Panc1 (cell line): ENCODE data around the gene CFAP119.

ENCODE experiments used
- POLR2AphosphoS5 ChIP-seq: IDR thresholded peaks from 2 replicates; pipeline ENCODE4 v1.6.1; 2012; ENCODE audit warnings: mild to moderate bottlenecking, low read depth, low read length, moderate library complexity
- TCF7L2 ChIP-seq: IDR thresholded peaks from 2 replicates; pipeline ENCODE4 v1.6.1; 2011; ENCODE audit warnings: mild to moderate bottlenecking, low read depth, low read length, inconsistent platforms
- TF ChIP-seq, protein P1 (sequence below): fragments of 450-650 bp; IDR thresholded peaks from 2 replicates; pipeline ENCODE4 v1.5.1; 2017; ENCODE audit warnings: mild to moderate bottlenecking
- TF ChIP-seq, protein P2 (sequence below), 2 experiments: IDR thresholded peaks; 2 replicates each; pipeline ENCODE4 v1.6.1; 2011 to 2012; ENCODE audit warnings: low read depth in 2 of 2, control low read depth in 1 of 2, low read length in 1 of 2, mild to moderate bottlenecking in 1 of 2, moderate library complexity in 1 of 2; ENCODE audit not compliant: insufficient read depth in 1 of 2

DNA sequence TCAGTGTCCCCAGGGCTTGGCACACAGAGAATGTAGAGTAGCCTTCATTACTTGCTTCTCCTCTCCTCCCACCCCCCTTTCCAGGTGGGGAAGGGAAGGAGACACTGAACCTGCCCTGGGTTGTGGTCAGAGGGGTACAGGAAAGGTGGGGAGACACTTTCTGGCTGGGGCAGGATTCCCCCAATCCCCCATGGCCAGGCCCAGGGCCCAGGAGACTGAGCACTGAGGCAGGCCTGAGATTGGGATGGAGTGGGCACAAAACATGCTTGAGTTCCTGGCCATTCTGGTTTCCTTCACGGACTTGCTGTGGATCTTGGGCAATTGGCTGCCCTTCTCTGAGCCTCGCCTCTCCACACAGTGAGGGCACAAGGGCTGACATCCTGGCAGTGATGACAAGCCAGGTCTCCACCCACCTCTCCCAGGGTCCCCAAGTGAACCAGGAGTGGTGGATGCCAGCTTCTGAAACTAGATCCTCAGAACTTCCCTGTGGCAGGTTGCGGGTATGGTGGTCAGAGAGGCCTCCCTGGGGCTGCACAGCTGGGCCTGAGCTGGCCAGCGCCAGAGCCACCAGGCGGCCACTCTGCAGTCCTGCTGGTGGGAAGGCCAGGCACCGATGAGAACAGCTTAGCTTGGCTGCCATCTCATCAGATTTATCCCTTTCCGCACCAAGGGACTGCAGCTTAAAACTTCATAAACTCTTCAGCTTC is 15.9 kb upstream of the CFAP119 start:
- TF ChIP-seq, protein P1, sequence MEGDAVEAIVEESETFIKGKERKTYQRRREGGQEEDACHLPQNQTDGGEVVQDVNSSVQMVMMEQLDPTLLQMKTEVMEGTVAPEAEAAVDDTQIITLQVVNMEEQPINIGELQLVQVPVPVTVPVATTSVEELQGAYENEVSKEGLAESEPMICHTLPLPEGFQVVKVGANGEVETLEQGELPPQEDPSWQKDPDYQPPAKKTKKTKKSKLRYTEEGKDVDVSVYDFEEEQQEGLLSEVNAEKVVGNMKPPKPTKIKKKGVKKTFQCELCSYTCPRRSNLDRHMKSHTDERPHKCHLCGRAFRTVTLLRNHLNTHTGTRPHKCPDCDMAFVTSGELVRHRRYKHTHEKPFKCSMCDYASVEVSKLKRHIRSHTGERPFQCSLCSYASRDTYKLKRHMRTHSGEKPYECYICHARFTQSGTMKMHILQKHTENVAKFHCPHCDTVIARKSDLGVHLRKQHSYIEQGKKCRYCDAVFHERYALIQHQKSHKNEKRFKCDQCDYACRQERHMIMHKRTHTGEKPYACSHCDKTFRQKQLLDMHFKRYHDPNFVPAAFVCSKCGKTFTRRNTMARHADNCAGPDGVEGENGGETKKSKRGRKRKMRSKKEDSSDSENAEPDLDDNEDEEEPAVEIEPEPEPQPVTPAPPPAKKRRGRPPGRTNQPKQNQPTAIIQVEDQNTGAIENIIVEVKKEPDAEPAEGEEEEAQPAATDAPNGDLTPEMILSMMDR, result no peak
- TF ChIP-seq POLR2AphosphoS5, result no peak; the same call in 1 of the 2 replicates
- TF ChIP-seq, protein P2, sequence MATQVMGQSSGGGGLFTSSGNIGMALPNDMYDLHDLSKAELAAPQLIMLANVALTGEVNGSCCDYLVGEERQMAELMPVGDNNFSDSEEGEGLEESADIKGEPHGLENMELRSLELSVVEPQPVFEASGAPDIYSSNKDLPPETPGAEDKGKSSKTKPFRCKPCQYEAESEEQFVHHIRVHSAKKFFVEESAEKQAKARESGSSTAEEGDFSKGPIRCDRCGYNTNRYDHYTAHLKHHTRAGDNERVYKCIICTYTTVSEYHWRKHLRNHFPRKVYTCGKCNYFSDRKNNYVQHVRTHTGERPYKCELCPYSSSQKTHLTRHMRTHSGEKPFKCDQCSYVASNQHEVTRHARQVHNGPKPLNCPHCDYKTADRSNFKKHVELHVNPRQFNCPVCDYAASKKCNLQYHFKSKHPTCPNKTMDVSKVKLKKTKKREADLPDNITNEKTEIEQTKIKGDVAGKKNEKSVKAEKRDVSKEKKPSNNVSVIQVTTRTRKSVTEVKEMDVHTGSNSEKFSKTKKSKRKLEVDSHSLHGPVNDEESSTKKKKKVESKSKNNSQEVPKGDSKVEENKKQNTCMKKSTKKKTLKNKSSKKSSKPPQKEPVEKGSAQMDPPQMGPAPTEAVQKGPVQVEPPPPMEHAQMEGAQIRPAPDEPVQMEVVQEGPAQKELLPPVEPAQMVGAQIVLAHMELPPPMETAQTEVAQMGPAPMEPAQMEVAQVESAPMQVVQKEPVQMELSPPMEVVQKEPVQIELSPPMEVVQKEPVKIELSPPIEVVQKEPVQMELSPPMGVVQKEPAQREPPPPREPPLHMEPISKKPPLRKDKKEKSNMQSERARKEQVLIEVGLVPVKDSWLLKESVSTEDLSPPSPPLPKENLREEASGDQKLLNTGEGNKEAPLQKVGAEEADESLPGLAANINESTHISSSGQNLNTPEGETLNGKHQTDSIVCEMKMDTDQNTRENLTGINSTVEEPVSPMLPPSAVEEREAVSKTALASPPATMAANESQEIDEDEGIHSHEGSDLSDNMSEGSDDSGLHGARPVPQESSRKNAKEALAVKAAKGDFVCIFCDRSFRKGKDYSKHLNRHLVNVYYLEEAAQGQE (IDR thresholded peaks at IDR 0.05; ENCODE audit: insufficient read depth in 1 of 2, low read depth in 2 of 2, low read length in 1 of 2), result no peak
- no peak for TF ChIP-seq TCF7L2
